HepG2 (cell line): ENCODE data around the gene PIK3C3.

Experiments used
- ARNTL ChIP-seq: sonication (generic); formaldehyde crosslinking; IDR thresholded peaks from 2 replicates; pipeline ENCODE4 v1.4.0; 2020; ENCODE audit warnings: mild to moderate bottlenecking, missing genetic modification reagents
- FOXK1 ChIP-seq: sonication (generic); formaldehyde crosslinking; IDR thresholded peaks from 2 replicates; pipeline ENCODE4 v1.4.0; 2020; ENCODE audit warnings: low read depth, missing genetic modification reagents, borderline replicate concordance
- NR2C2 ChIP-seq: sonication (generic); formaldehyde crosslinking; IDR thresholded peaks from 2 replicates; pipeline ENCODE4 v1.4.0; 2020; ENCODE audit warnings: missing genetic modification reagents, mild to moderate bottlenecking, moderate library complexity, borderline replicate concordance
- SIN3A ChIP-seq: IDR thresholded peaks from 2 replicates; pipeline ENCODE4 v1.6.1; 2011; ENCODE audit warnings: low read depth, mild to moderate bottlenecking, control low read depth, low read length, borderline replicate concordance
- TBX3 ChIP-seq: fragments of 450-650 bp; IDR thresholded peaks from 2 replicates; pipeline ENCODE4 v1.6.1; 2017; ENCODE audit warnings: antibody characterized with exemption, mild to moderate bottlenecking, inconsistent platforms, borderline replicate concordance
- ZFP82 ChIP-seq: sonication (generic); formaldehyde crosslinking; IDR thresholded peaks from 2 replicates; pipeline ENCODE4 v1.5.1; 2020; ENCODE audit warnings: mild to moderate bottlenecking, missing genetic modification reagents, borderline replicate concordance
- ZSCAN30 ChIP-seq: sonication (generic); formaldehyde crosslinking; IDR thresholded peaks from 2 replicates; pipeline ENCODE4 v1.5.0; 2020; ENCODE audit warnings: mild to moderate bottlenecking, missing genetic modification reagents
- TF ChIP-seq, protein P1 (sequence below): IDR thresholded peaks from 2 replicates; pipeline ENCODE4 v1.6.1; 2016; ENCODE audit warnings: missing genetic modification reagents, missing compliant biosample characterization
- TF ChIP-seq, protein P2 (sequence below): sonication (generic); formaldehyde crosslinking; IDR thresholded peaks from 2 replicates; pipeline ENCODE4 v1.5.1; 2020; ENCODE audit warnings: mild to moderate bottlenecking, missing genetic modification reagents, moderate library complexity
- TF ChIP-seq, protein P3 (sequence below): sonication (generic); formaldehyde crosslinking; IDR thresholded peaks from 2 replicates; pipeline ENCODE4 v1.4.0; 2020; ENCODE audit warnings: mild to moderate bottlenecking, missing genetic modification reagents
- TF ChIP-seq, protein P4 (sequence below): sonication (generic); formaldehyde crosslinking; IDR thresholded peaks from 2 replicates; pipeline ENCODE4 v1.9.0; 2021; ENCODE audit warnings: missing genetic modification reagents, mild to moderate bottlenecking, borderline replicate concordance
- TF ChIP-seq, protein P5 (sequence below): sonication (generic); formaldehyde crosslinking; IDR thresholded peaks from 2 replicates; pipeline ENCODE4 v1.4.0; 2020; ENCODE audit warnings: low read depth, mild to moderate bottlenecking, missing genetic modification reagents
- TF ChIP-seq, protein P6 (sequence below): sonication (generic); formaldehyde crosslinking; IDR thresholded peaks from 2 replicates; pipeline ENCODE4 v1.4.0; 2020; ENCODE audit warnings: missing genetic modification reagents

DNA sequence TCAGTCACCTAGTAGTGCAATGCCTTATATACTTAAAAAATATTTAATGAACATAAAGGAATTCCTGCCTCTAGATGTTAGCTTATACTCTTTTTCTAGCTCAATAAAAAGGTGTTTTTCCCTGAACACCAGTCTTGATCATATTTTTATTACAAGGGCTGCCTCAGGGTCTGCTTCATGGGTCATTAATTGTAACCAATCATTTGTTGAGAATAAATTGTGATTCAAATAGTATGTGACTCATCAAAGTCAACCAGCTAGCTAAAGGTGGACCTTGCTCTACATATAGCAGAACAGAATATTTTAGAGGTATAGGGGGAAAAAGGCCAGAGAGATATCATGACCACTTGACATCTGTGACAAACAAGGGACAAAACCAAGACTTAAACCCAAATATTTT, 114.0 kb downstream of the PIK3C3 start:
- TF ChIP-seq, protein P1, sequence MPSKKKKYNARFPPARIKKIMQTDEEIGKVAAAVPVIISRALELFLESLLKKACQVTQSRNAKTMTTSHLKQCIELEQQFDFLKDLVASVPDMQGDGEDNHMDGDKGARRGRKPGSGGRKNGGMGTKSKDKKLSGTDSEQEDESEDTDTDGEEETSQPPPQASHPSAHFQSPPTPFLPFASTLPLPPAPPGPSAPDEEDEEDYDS, result no peak
- TF ChIP-seq TBX3 (no peak), NR2C2 (CRISPR knock-in tag) (no peak), ARNTL (CRISPR knock-in tag) (no peak), SIN3A (no peak), ZFP82 (CRISPR knock-in tag) (no peak), FOXK1 (CRISPR knock-in tag) (no peak), ZSCAN30 (CRISPR knock-in tag) (no peak)
- TF ChIP-seq, protein P2, sequence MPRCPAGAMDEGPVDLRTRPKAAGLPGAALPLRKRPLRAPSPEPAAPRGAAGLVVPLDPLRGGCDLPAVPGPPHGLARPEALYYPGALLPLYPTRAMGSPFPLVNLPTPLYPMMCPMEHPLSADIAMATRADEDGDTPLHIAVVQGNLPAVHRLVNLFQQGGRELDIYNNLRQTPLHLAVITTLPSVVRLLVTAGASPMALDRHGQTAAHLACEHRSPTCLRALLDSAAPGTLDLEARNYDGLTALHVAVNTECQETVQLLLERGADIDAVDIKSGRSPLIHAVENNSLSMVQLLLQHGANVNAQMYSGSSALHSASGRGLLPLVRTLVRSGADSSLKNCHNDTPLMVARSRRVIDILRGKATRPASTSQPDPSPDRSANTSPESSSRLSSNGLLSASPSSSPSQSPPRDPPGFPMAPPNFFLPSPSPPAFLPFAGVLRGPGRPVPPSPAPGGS (CRISPR knock-in tag), result no peak
- TF ChIP-seq, protein P3, sequence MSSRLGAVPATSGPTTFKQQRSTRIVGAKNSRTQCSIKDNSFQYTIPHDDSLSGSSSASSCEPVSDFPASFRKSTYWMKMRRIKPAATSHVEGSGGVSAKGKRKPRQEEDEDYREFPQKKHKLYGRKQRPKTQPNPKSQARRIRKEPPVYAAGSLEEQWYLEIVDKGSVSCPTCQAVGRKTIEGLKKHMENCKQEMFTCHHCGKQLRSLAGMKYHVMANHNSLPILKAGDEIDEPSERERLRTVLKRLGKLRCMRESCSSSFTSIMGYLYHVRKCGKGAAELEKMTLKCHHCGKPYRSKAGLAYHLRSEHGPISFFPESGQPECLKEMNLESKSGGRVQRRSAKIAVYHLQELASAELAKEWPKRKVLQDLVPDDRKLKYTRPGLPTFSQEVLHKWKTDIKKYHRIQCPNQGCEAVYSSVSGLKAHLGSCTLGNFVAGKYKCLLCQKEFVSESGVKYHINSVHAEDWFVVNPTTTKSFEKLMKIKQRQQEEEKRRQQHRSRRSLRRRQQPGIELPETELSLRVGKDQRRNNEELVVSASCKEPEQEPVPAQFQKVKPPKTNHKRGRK (CRISPR knock-in tag), result no peak
- TF ChIP-seq, protein P4, sequence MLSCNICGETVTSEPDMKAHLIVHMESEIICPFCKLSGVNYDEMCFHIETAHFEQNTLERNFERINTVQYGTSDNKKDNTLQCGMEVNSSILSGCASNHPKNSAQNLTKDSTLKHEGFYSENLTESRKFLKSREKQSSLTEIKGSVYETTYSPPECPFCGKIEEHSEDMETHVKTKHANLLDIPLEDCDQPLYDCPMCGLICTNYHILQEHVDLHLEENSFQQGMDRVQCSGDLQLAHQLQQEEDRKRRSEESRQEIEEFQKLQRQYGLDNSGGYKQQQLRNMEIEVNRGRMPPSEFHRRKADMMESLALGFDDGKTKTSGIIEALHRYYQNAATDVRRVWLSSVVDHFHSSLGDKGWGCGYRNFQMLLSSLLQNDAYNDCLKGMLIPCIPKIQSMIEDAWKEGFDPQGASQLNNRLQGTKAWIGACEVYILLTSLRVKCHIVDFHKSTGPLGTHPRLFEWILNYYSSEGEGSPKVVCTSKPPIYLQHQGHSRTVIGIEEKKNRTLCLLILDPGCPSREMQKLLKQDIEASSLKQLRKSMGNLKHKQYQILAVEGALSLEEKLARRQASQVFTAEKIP (CRISPR knock-in tag), result no peak
- TF ChIP-seq, protein P5, sequence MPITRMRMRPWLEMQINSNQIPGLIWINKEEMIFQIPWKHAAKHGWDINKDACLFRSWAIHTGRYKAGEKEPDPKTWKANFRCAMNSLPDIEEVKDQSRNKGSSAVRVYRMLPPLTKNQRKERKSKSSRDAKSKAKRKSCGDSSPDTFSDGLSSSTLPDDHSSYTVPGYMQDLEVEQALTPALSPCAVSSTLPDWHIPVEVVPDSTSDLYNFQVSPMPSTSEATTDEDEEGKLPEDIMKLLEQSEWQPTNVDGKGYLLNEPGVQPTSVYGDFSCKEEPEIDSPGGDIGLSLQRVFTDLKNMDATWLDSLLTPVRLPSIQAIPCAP (CRISPR knock-in tag), result no peak
- TF ChIP-seq, protein P6, sequence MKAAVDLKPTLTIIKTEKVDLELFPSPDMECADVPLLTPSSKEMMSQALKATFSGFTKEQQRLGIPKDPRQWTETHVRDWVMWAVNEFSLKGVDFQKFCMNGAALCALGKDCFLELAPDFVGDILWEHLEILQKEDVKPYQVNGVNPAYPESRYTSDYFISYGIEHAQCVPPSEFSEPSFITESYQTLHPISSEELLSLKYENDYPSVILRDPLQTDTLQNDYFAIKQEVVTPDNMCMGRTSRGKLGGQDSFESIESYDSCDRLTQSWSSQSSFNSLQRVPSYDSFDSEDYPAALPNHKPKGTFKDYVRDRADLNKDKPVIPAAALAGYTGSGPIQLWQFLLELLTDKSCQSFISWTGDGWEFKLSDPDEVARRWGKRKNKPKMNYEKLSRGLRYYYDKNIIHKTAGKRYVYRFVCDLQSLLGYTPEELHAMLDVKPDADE, result no peak
